Fibroblast of lung (primary cell): ENCODE measurements around the gene HS3ST3B1.

Experiments
- EZH2 ChIP-seq: IDR thresholded peaks from 2 replicates; pipeline ENCODE4 v1.5.1; 2012; ENCODE audit warnings: low read length, control low read depth, mild to moderate bottlenecking; ENCODE audit errors: missing control alignments
- TF ChIP-seq, protein P1 (sequence below), 2 donors: IDR thresholded peaks in 1 of 2; conservative IDR thresholded peaks in 1 of 2; 1 replicate in 1 of 2; 2 replicates in 1 of 2; pipeline ENCODE4 v1.5.1; 2011 to 2012; ENCODE audit warnings: low read length in 2 of 2, control low read depth in 1 of 2, inconsistent platforms in 1 of 2, low read depth in 1 of 2, mild to moderate bottlenecking in 1 of 2

DNA sequence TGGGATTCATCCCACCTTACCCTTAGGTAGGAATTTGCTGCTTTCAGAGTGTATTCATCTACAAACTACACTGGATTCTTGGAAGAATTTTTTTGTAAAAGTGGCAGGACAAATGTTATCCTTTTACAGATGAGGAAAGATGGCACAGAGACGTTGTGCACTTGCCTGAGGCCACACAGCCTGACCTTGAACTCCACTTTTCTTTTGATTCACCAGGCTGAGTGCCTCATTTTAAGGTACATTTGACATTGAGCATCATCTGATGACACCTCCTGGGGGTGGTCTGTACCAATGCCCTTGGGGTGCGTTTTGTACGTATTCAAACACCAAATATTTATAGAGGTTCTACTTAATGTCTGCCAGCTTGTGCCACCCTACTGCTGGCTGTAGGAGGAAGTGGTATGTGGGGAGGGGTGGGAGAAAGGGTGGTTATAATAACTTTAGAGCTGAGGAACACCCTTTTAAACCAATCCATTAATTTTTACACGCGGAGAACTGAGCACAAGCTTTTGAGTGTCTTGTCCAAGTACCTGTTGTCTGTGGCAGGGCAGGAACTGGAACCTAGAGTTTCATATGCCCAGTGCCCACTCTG, 29.1 kb downstream of the HS3ST3B1 start:
- TF ChIP-seq, protein P1, sequence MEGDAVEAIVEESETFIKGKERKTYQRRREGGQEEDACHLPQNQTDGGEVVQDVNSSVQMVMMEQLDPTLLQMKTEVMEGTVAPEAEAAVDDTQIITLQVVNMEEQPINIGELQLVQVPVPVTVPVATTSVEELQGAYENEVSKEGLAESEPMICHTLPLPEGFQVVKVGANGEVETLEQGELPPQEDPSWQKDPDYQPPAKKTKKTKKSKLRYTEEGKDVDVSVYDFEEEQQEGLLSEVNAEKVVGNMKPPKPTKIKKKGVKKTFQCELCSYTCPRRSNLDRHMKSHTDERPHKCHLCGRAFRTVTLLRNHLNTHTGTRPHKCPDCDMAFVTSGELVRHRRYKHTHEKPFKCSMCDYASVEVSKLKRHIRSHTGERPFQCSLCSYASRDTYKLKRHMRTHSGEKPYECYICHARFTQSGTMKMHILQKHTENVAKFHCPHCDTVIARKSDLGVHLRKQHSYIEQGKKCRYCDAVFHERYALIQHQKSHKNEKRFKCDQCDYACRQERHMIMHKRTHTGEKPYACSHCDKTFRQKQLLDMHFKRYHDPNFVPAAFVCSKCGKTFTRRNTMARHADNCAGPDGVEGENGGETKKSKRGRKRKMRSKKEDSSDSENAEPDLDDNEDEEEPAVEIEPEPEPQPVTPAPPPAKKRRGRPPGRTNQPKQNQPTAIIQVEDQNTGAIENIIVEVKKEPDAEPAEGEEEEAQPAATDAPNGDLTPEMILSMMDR (conservative IDR thresholded peaks at IDR 0.05 in 1 of 2, IDR thresholded peaks at IDR 0.05 in 1 of 2; ENCODE audit: low read depth in 1 of 2, low read length in 2 of 2), result no peak
- TF ChIP-seq EZH2, result no peak
